Activated gamma-delta T cell (primary cell): ENCODE measurements around the gene TTLL3.

Experiments
- DNase-seq: peaks from one replicate; lab custom pipeline; 2025; lab: John Stamatoyannopoulos, UW

Gene TTLL3

DNA sequence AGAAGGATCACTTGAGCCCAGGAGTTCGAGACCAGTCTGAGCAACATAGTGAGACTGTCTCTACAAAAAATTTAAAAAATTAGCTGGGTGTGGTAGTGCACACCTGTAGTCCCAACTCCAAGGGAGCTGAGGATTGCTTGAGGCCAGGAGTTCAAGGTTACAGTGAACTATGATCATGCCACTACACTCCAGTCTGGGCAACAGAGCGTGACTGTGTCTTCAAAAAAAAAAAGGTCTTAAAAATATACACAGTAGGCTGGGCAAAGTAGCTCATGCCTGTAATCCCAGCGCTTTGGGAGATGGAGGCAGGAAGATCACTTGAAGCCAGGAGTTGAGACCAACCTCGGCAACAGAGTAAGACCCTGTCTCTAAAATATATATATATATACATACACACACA, 29.2 kb upstream of the TTLL3 start:
- DNase-seq: no peak

DNA sequence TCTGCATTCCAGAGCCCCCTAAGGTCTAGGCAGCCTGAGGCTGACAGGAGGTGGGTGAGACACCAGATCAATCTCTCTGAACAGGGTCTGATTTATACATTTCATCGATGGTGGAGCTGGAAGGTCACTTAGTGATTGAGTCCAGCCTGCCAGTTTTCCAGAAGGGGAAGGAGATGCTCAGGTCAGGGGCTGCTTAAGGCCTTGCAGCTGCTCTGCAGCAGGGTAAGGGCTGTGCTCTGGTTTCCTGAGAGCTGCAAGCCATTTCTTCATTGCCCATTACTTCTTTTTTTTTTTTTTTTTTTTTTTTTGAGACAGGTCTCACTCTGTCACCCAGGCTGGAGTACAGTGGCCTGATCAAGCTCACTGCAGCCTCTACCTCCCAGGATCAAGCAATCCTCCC, 28.5 kb upstream of the TTLL3 start:
- DNase-seq: no peak

DNA sequence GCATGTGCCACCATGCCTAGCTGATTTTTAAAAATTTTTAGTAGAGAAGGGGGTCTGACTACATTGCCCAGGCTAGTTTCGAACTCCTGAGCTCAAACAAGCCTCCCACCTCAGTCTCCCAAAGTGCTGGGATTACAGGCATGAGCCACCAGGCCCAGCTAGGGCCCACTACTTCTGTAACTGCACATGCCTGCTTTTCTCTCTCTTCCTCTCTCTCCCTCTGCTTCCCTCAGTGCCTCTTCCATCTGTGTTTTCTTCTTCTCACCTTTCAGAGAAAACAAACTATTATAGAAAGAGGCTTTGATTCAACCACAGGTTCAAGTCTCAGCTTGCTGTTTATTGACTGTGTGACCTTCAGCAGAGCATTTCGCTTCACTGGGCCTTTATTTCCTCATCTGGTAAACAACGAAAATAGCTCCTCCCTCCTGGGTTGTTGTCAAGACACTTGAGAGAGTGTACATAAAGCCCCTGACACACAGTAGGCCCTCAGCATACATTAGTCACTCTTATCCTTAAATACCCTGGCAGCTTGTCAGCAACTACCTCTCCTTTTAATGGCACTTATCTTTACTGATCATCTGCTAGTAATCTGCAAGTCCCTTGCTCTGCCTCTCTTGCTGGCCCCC, 28.0 kb upstream of the TTLL3 start:
- no peak for DNase-seq

DNA sequence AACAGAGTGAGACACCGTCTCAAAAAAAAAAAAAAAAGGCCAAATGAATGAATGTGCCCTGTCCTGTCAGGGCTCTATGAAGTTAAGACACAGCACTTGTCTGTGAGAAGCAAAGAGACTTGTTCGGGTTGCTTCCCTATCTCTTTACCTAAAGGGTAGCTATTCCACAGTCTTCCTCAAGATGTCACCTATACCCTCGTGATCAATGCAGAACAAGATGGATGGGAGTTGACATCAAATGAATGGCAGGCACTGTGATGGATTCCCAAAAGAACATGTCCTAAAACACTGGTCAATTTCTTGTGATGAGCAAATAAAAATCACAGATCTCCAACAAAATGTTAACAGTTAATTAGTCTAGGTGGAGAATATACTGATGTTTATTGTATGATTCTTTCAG, 27.3 kb upstream of the TTLL3 start:
- no peak for DNase-seq

DNA sequence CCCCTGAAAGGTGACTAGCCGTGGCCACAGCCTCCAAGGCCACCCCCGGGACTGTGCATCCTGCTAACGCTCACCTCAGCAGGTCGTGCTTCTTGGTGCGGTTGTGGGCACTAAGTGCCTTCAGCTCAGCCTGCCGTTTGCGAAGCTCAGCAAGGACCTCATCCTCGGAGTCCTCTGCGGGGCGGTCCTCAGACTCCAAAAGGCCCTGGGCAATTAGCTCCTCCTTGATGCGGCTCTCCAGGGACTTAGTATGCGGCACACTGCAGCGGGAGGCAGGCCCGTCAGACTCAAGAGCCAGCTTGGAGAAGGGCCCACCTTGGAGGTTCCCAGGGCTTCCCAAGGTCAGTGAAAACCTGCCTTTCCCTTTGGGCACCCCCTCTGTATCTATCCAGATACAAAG, 26.1 kb upstream of the TTLL3 start:
- DNase-seq: no peak

DNA sequence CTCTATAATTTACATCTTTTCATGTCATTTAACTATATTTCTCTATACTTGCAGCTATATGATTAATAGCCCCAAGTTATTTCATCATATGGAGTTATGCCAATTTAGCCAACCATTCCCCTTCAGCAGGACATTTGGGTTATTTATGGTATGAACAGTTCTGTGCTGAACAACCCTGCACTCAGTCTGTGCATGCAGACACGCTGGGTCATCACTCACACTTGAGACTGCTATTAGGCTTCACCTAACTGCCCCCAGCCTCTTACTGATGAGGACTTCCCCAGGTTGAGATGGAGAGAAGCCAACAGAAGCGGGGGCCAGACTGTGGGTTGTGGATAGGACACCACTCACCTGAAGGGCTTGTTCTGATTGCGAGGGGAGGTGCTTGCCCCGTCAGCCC, 25.1 kb upstream of the TTLL3 start:
- DNase-seq: no peak

DNA sequence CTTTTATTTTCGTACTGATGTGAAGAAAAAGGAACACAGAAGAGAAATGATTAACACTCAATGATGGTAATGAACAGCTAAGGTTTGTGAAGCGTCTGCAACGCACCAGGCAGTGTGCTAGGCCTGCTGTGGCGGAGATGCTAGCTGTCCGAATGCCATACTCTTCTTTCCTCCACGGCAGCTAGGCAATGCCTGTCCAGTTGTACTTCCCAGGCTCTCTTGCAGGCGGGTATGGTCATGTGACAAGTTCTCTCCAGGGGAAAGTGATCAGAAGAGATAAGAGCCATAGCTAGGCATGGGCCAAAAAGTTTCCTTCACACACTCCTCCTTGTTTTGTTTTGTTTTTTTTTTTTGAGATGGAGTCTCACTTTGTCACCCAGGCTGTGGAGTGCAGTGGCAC, 24.5 kb upstream of the TTLL3 start:
- no peak for DNase-seq

DNA sequence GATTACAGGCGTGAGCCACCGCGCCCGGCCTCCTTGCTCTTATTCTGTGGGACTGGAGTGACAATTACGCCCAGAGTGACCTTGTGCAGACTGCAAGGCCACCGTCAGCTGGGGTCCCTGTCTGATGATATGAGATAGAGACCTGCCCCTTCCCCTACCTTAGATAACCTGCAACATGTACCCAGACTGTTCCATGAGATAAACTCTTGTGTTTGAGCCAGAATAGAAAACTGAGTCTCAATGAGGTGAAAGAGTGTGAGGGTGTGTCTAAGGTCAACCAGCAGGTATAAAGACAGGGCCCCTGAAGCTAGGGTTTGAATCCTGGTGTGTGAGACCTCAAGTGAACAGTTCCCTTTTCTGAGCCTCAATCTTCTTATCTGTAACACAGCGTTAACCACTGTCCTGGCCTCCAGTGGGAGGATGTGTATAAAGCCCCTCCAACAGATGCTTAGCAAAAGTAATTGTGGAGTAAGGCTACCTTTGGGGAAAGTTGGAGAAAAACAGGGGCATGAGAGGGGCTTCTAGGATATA, 23.8 kb upstream of the TTLL3 start:
- no peak for DNase-seq

DNA sequence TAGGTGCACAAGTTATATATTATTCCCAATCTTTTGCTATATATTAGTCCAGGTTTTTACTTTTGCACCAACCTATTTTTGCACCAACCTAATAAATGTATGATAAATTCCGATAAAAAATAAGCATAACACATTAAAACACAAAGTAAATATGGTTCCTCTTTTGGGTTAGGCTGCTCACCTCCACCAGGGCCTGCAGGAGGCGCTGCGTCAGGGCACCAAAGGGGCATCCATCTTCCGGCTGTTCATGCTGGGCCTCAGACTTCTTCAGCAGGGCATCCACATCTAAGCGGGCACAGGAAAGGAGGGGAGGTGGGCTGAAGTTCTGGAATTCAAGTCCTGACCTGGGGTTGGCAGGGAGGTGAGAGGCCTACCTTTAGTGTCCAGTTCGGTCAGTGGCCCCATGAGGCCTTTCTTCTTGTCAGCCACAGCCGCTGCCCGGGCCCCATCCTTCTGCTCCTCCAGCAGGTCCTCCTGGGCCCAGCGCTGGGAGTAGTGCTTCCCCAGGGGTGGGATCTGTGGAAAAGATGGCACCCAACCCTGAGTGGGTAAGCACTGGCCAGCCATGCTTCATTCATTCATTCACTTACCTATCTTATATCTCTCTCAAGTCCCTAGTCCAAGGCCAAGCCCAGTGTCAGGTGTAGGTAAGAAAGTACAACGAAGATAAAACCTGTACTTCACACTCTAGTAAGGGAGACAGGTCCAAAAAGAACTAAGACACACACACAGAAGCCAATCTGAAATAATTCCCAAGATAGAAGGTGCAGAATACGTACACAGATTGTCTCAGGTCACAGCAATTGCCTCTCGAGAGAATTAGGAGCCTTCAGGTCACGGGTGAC, 23.0 kb upstream of the TTLL3 start:
- DNase-seq: no peak

DNA sequence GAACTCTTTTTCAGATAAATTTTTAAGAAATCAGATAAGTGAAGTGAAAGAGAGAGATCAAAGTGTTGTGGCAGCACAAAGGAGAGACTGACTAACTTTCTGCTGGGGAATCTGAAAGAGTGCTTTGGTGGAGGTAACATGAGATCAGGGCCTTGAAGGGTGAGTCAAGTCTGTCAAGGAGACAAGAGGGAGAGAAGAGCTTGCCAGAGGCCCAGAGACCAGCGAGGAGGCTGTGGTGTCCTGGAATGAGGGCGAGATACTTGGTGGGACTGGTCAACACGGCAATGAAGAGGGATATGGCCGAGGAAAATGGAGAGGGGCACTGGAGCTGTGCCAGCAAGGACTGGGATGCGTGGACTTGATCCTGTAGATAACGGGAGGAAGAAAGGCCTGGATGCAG, 22.3 kb upstream of the TTLL3 start:
- DNase-seq: no peak

DNA sequence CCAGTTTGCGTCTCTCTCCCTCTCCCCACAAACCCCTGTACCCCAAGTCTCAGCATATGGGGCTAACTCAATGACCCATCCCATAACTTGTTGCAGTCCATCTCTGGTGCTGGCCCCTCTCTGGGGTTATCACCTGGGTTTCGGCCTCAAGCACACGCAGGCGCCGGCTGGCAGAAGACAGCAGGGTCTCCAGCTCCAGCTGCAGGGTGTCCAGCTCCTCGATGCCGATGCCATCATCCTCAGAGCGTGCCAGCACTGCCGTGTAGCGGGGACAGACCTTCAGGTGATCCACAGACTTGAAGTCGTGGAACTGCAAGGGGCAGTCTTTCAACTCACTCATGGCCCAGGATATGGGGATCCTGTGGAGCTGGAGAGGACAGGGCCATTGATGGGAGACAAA, 18.9 kb upstream of the TTLL3 start:
- DNase-seq: no peak

DNA sequence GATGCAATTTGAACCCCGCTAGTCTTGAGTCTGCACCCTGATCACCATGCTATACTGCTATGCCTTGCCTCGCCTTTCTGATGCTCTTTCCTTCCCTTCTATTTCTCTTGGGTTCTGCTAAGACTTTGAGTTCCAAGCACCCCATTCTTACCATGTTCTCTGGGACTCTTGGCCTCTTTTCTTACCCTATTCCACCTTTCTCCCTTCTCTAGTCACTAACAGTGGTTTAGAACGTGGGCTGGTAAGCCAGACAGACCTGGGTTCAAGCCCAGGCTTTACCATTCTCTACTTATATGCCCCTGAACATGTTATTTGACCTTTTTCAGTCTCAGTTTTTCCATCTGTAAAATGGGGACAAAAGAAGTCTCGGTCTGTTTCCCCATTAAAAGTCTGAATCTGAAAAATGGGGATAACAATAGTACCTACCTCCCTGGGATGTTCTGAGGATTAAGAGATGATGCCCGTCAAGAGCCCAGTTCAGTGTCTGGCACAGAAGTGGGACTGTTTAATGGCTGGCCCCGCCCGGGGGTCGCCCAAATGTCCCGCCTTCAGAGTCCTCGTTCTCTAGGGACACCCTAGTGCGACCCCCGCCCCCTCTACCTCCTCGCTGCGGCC, 18.2 kb upstream of the TTLL3 start:
- DNase-seq: no peak

DNA sequence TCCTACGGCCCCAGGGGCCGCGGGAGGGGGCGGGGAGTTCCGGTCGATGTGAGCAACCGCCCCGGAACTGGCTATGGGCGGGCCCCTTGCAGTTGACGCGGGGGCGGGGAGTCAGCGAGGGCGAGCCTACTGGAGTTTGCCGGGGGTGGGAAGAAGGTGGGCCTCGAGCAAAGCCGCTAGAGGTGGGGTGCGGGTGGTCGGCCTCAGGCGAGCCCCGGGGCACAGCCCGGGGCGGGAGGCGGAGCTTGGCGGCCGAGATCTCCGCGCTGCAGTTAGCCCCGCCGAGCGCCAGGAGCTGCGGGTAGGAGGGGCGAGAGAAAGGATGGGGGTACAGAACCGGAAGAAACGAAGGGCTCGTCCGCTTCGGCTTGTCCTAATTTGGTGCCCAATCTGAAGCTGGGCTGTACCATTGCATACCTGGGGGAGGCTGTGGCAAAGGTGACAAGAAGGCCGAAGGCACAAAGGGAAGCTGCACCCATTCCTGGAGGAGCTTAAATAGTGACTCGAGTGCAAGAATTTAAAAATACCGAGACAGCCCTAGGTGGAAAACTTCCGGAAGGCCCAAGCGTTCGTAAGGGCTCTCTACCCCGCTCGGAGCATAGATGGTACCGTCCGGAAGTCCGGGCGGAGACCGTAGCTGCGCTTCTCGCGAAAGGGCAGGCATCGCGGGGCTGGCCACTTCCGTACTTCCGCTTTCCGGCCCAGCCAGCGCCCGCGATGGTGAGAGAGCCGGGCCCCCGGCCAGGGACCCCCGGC, 17.5 kb upstream of the TTLL3 start, which contains the start of the genes ARPC4 and TADA3:
Gene ARPC4, plus strand, starts transcription at position 678 of the 756 bp plus-strand sequence. Its CDS starts 40 bp downstream, at position 718.
Gene TADA3, minus strand, starts transcription at position 69 of the 756 bp plus-strand sequence. CDS start 1,007 bp downstream, outside the sequence.
- peak; percentile 80 for DNase-seq

DNA sequence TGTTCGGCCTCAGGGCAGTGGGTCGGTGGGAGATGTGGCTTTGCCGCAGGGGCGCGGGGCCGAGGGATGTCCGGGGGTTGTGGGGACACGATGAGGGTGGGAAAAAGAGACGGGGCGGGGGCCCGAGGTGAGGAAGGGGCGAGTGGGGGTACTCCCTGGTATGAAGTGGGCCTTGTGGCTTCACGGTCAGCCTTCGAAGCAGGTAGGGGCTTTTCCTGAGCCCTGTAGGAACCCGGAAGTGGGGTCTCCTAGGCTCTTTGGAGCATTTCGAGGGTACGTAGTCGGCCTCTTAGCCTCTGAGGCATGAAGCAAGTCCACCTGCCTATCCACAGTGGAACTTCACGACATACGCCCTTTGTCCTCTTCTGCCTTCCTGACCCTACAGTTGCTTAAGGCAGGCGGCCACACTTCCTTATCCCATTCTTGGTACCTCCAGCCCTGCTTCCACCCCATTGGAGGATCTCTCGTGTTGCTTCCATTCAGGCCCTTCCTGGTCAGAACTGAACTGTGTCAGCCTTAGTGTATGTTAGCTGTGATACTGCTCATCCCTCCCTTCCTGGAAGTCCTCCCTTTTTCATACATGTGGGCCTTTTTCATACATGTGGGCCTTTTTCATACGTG, 16.8 kb upstream of the TTLL3 start:
- DNase-seq: no peak

DNA sequence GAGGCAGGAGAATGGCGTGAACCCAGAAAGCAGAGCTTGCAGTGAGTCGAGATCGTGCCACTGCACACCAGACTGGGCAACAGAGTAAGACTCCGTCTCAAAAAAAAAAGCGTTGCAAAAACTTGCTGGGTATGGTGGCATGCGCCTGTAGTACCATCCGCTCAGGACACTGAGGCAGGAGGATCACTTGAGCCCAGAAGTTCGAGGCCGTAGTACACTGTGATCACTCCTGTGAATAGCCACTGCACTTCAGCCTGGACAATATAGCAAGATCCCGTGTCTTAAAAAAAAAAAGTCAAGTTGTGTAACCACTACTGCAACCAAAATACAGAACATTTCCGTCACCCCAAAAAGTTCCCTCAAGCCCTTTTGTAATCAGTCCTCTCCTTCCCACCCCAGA, 15.7 kb upstream of the TTLL3 start:
- no peak for DNase-seq

DNA sequence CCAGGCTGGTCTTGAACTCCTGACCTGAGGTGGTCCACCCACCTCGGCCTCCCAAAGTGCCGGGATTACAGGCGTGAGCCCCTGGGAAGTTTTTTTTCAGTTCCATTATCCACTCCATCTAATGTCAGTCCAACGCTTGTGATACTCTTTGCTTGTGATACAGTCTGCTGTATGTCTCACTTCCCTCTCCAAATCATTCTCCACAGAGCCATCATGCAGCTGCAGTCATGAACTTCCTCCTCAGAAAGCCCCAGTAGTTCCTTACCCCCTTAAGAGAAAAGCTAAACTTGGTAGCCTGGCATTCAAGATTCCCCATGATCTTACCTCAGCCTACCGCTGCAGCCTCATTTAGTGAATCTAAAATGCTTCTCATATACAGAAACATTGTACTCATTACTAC, 14.9 kb upstream of the TTLL3 start:
- no peak for DNase-seq

DNA sequence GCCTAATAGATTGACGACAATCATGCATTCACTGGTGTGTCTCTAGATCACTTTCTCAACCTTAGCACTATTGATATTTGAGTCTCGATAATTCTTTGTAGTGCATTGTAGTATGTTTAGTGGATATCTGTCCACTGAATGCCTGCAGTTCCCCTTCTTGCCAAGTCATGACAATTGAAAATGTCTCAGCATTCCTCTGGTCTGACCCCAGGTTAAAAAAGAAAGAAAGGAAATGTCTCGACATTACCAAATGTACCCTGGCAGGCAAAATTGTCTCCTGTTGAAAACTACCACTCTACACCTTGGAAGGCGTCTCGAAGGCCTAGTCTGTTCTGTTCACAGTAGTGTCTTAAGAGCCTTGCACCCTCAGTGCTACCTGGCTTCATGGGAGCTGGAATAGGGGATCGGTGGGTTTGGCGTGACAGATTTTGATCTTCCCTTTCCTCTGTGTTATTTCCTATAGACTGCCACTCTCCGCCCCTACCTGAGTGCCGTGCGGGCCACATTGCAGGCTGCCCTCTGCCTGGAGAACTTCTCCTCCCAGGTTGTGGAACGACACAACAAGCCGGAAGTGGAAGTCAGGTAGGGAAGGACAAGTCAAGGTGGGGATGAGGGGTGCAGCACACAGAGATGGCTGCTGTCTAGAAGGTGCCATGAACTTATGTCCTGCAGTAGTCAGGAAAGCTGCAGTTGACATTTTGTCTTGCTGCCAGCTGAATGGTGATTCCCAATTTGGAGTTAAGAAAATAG, 12.7 kb upstream of the TTLL3 start:
- DNase-seq: no peak

DNA sequence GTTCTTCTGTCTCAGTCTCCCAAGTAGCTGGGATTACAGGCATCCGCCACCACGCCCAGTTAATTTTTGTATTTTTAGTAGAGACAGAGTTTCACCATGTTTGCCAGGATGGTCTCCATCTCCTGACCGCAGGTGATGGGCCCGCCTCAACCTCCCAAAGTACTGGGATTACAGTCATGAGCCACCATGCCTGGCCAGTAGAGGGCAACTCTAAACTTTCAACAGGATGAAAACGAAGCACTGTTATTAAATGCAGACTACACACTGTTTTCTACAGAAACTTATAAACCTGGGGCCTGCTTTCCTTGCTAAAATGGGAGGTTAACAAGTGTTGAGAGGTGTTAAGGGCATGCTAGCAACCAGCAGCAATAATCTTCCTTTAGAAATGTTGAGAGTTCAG, 9.5 kb upstream of the TTLL3 start:
- DNase-seq: no peak

DNA sequence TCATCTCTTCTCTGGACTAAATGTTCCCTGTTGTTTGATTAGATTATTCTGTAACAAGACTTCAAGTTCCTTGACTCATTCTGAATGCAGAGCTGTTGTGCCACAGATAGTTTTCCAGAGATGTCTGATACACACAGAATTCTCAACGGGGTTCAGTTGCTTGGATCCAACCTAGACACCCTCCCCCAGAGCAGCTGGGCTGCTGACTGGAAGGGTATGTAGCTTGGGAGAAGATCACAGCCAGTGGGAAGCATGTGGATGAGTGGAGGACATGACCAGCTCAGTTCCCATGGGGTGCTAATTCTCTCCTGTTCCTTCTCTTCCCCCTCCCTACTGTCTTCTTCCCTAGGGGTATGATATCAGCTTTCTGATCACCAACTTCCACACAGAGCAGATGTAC, 6.6 kb upstream of the TTLL3 start:
- no peak for DNase-seq

DNA sequence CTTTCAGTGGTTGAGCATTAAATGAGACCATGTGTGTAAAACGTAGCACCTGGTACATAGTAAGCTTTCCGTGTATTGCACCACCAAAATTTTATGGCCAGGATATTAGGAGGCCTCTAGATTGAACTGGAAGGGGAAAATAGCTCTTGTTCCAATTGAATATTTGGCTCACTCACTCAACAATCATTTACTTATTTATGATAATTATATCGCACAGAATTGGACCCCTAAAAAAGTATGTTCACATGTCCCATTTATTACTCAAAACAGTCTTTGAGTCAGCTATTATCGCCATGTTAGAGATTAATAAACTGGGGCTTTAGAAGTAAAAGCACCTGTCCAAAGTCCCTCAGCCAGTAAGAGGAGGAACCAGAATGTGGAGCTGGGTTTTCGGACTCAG, 5.1 kb upstream of the TTLL3 start:
- no peak for DNase-seq

DNA sequence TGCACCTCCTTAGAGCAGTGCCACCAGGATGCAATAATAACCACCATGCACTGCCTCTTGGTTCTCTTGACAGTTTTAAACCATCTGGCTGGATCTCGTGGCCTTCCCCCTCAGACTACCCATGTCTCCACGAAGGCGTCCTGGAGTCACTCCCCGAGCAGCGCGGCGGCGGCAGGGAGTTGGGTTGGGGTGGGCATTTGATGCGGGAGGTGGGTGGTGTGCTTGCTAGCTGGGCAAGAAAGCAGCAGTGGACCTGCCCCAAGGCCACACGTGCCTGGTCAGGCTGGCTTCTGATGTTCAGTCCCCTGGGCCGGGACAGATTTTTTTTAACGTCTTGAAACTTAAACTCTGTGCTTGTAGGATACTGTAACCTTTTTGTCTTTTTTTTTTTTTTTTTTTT, 3.9 kb upstream of the TTLL3 start:
- DNase-seq: no peak
